D721Med (cell line): ENCODE measurements around the gene PEAR1.
A peak's percentile ranks its signal among the peaks of the same experiment; 100 is the strongest.

Experiments
- DNase-seq: peaks from one replicate; pipeline ENCODE4 v3.0.0; 2011; ENCODE audit warnings: low spot score; ENCODE audit not compliant: insufficient read length
- FAIRE-seq: peaks from 2 replicates; lab custom pipeline; 2011; peaks lifted over from hg19 to GRCh38; lab: Jason Lieb, UNC
- TF ChIP-seq, protein P1 (sequence below): IDR thresholded peaks from 2 replicates; pipeline ENCODE4 v1.5.1; 2012; ENCODE audit warnings: mild to moderate bottlenecking, control low read depth; ENCODE audit not compliant: insufficient read depth; ENCODE audit errors: missing control alignments

The PEAR1 gene

GRCh38 chr1:156920233-156921052 lies 26.9 kb downstream of the PEAR1 start, which contains the start of gene LRRC71:
Gene LRRC71, plus strand, starts transcription at chr1:156920632. Its CDS starts 172 bp downstream, at chr1:156920804.
- FAIRE-seq (no peak), DNase-seq (peak; percentile 98)
- TF ChIP-seq, protein P1, sequence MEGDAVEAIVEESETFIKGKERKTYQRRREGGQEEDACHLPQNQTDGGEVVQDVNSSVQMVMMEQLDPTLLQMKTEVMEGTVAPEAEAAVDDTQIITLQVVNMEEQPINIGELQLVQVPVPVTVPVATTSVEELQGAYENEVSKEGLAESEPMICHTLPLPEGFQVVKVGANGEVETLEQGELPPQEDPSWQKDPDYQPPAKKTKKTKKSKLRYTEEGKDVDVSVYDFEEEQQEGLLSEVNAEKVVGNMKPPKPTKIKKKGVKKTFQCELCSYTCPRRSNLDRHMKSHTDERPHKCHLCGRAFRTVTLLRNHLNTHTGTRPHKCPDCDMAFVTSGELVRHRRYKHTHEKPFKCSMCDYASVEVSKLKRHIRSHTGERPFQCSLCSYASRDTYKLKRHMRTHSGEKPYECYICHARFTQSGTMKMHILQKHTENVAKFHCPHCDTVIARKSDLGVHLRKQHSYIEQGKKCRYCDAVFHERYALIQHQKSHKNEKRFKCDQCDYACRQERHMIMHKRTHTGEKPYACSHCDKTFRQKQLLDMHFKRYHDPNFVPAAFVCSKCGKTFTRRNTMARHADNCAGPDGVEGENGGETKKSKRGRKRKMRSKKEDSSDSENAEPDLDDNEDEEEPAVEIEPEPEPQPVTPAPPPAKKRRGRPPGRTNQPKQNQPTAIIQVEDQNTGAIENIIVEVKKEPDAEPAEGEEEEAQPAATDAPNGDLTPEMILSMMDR, result peak; percentile 94

DNA sequence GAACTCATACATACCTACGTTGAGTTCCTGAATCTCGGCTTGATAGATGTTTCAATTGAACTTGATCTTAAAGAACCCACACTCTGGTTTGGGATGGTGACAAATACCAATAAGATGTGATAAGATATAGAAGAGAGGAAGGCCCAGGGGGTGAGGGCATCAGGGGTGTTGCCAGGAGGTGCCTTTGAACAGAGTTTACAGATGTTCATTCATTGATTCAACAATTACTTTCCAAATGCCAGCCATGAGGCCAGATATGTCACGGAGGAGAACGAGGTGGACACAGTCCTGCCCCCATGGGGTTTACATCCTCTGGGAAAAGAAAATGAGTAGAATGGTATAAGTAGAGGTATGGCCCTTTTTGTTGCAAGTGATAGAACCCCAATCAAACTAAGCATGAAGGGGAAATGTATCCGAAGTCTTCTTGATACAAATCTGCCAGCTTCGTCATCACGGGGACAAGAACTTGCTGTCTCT lies 27.6 kb downstream of the PEAR1 start:
- TF ChIP-seq, protein P1, result no peak
- FAIRE-seq, result no peak
- no peak for DNase-seq

GRCh38 chr1:156922986-156923669 lies 29.6 kb downstream of the PEAR1 start:
- FAIRE-seq (no peak), DNase-seq (no peak)
- TF ChIP-seq, protein P1, result no peak

DNA sequence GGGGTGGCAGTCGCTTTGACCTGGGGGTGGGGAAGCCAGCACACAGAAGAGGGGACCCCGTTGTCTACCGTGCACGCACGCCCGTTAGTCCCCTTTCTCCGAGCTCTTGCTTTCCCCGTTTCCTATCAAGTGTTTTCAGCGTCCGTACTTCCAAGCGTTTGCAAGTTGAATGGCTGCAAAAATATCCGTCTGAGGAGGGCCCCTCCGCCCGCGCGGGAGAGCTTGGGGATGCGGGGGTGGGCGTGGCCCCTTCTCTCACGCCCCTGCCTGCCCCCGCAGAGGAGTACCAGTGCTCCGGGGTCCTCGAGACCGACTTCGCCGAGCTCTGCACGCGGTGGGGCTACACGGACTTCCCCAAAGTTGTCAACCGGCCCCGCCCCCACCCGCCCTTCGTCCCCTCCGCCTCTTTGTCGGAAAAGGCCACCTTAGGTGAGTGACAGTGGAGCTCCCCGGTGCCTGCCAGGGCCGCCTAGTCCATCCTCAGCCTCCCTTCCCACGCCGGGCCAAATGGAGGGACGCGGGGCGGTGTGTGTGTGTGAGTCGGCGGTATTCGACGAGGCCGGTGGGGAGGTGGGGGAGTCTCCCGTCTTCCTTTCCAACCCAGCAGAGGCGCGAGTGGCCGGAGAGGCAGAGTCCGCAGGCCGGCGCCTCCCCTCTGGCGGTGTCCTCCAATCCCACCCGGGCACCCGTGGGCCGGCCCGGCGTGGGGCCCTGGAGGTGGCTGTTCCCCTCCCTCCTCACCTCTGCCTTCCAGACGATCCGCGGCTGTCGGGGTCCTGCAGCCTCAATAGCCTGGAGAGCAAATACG lies 30.4 kb downstream of the PEAR1 start:
- DNase-seq (no peak), FAIRE-seq (no peak)

DNA sequence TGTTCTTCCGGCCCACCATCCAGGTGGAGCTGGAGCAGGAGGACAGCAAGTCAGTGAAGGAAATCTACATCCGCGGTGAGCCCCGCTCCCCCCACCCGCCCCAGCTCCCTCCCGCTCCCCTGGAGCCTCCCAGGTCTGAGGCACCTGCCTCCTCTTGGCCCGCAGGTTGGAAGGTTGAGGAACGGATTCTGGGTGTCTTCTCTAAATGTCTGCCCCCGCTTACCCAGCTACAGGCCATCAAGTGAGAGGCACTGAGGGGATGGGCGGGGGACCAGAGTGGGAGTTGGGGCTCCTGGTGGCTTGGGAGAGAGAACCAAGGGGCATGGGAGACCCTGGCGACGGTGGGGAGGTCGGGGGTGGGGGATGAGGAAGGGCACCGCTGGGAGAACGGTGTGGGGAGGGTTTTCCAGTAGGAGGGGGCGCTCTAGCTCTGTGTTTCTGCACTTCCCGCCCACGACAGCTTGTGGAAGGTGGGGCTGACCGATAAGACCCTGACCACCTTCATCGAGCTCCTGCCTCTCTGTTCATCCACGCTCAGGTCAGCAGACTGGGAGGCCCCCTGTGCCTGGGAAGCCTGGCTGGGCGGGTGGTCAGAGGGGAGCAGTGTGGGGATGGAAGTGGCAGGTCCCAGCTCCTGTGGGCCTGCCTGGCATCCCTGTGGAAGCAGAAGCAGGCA lies 31.1 kb downstream of the PEAR1 start:
- FAIRE-seq (no peak), DNase-seq (no peak)
- TF ChIP-seq, protein P1, result no peak

More for the DNA sequence above, 30.4 kb downstream of the PEAR1 start:
- TF ChIP-seq, protein P1, result no peak
